Measurements from ENCODE around the gene LRRN3.

Gene LRRN3

DNA sequence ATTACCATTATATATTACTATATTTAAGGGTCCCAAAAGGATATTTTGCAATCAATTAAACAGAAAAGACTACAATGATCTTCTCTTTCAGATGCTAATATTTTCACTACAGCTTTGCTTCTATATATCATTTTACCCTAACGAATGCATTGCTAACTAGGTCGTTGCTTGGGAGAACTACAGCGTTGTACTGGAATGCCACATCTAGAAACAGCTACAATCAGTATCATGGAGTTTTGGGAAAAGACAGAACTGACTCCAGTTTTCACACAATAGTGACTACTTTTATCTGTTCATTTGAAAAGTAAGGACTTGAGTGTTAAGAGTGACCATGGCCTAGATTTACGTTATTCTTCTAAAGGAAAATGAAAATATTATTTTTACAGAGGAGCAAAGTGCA is 38.5 kb downstream of the LRRN3 start:
- Histone ChIP-seq H3K4me1 (ENCODE audit: control insufficient read depth, insufficient read depth, low read length) (peaks cover 8% of the 10 kb centered on the region), H3K36me3 (ENCODE audit: control insufficient read depth in 2 of 2, insufficient read depth in 1 of 2, low read length in 2 of 2) (no peaks in the 10 kb centered on the region), H3K27ac (ENCODE audit: extremely low read depth, low read depth, low read length) (no peak overlapping the region), H3K9me3 (ENCODE audit: control insufficient read depth, insufficient read depth, low read depth, low read length) (no peaks in the 10 kb centered on the region), H3K4me3 (ENCODE audit: low read depth, low read length) (no peak overlapping the region)
- no peak for TF ChIP-seq ZNF350 (tag by site-specific recombination; IDR thresholded peaks at IDR 0.05)
- TF ChIP-seq ZNF792 (tag by site-specific recombination; IDR thresholded peaks at IDR 0.05), result no peak
- no peak for TF ChIP-seq ZNF416 (tag by site-specific recombination; IDR thresholded peaks at IDR 0.05)
- no peak for TF ChIP-seq ZNF473 (tag by site-specific recombination; IDR thresholded peaks at IDR 0.05)
- no peak for TF ChIP-seq ZNF529 (tag by site-specific recombination; IDR thresholded peaks at IDR 0.05; ENCODE audit: insufficient replicate concordance)
- TF ChIP-seq, protein P1, sequence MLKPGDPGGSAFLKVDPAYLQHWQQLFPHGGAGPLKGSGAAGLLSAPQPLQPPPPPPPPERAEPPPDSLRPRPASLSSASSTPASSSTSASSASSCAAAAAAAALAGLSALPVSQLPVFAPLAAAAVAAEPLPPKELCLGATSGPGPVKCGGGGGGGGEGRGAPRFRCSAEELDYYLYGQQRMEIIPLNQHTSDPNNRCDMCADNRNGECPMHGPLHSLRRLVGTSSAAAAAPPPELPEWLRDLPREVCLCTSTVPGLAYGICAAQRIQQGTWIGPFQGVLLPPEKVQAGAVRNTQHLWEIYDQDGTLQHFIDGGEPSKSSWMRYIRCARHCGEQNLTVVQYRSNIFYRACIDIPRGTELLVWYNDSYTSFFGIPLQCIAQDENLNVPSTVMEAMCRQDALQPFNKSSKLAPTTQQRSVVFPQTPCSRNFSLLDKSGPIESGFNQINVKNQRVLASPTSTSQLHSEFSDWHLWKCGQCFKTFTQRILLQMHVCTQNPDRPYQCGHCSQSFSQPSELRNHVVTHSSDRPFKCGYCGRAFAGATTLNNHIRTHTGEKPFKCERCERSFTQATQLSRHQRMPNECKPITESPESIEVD (tag by site-specific recombination; IDR thresholded peaks at IDR 0.05), result no peak
- TF ChIP-seq, protein P2, sequence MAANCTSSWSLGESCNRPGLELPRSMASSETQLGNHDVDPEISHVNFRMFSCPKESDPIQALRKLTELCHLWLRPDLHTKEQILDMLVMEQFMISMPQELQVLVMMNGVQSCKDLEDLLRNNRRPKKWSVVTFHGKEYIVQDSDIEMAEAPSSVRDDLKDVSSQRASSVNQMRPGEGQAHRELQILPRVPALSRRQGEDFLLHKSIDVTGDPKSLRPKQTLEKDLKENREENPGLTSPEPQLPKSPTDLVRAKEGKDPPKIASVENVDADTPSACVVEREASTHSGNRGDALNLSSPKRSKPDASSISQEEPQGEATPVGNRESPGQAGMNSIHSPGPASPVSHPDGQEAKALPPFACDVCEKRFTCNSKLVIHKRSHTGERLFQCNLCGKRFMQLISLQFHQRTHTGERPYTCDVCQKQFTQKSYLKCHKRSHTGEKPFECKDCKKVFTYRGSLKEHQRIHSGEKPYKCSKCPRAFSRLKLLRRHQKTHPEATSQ (tag by site-specific recombination; IDR thresholded peaks at IDR 0.05), result no peak
- TF ChIP-seq ZNF626 (tag by site-specific recombination; IDR thresholded peaks at IDR 0.05), result no peak
- TF ChIP-seq, protein P3, sequence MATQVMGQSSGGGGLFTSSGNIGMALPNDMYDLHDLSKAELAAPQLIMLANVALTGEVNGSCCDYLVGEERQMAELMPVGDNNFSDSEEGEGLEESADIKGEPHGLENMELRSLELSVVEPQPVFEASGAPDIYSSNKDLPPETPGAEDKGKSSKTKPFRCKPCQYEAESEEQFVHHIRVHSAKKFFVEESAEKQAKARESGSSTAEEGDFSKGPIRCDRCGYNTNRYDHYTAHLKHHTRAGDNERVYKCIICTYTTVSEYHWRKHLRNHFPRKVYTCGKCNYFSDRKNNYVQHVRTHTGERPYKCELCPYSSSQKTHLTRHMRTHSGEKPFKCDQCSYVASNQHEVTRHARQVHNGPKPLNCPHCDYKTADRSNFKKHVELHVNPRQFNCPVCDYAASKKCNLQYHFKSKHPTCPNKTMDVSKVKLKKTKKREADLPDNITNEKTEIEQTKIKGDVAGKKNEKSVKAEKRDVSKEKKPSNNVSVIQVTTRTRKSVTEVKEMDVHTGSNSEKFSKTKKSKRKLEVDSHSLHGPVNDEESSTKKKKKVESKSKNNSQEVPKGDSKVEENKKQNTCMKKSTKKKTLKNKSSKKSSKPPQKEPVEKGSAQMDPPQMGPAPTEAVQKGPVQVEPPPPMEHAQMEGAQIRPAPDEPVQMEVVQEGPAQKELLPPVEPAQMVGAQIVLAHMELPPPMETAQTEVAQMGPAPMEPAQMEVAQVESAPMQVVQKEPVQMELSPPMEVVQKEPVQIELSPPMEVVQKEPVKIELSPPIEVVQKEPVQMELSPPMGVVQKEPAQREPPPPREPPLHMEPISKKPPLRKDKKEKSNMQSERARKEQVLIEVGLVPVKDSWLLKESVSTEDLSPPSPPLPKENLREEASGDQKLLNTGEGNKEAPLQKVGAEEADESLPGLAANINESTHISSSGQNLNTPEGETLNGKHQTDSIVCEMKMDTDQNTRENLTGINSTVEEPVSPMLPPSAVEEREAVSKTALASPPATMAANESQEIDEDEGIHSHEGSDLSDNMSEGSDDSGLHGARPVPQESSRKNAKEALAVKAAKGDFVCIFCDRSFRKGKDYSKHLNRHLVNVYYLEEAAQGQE (tag by site-specific recombination; IDR thresholded peaks at IDR 0.05), result no peak
- no peak for TF ChIP-seq ZEB2 (tag by site-specific recombination; IDR thresholded peaks at IDR 0.05)
- CTCF ChIA-PET, result interaction anchor here (0.5 kb wide), 1 partner anchor 129 kb away, joined by 3 read pairs; no protein-coding TSS in a partner anchor
- POLR2A ChIA-PET, result no interaction called here

DNA sequence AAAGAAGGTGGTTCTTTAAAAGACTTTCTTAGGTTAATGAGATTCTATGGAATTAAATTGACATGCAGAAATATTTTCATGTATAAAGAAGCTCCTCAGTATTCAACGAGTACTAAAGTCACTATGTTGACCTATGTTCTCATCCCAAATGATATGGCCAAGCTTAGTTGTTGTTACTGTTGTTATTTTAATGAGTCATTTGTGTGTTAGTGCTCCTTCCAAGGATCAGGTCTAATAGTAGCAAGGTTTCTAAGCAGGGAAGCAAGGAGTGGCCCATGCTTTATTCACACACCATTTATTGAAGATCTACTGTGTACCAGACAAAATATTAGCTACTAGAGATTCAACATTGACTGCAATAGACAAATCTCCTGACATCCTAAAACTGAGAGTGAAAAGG is 41.9 kb downstream of the LRRN3 start:
- ChIA-PET CTCF (no interaction called here), POLR2A (no interaction called here)
- Histone ChIP-seq H3K36me3 (ENCODE audit: control insufficient read depth in 2 of 2, insufficient read depth in 1 of 2, low read length in 2 of 2) (no peaks in the 10 kb centered on the region), H3K4me1 (ENCODE audit: control insufficient read depth, insufficient read depth, low read length) (peaks cover 8% of the 10 kb centered on the region), H3K4me3 (ENCODE audit: low read depth, low read length) (no peak overlapping the region), H3K27ac (ENCODE audit: extremely low read depth, low read depth, low read length) (no peak overlapping the region), H3K9me3 (ENCODE audit: control insufficient read depth, insufficient read depth, low read depth, low read length) (no peaks in the 10 kb centered on the region)
- TF ChIP-seq ZSCAN16 (tag by site-specific recombination; IDR thresholded peaks at IDR 0.05) (no peak), ZNF184 (tag by site-specific recombination; IDR thresholded peaks at IDR 0.05) (0 out of 2 replicates have a peak, but pooled peaks have one; percentile 26), ZNF366 (tag by site-specific recombination; conservative IDR thresholded peaks at IDR 0.05) (0 out of 2 replicates have a peak, but pooled peaks have one; percentile 13), ZNF529 (tag by site-specific recombination; IDR thresholded peaks at IDR 0.05; ENCODE audit: insufficient replicate concordance) (no peak), ZNF555 (tag by site-specific recombination; conservative IDR thresholded peaks at IDR 0.05) (no peak), ZNF404 (tag by site-specific recombination; IDR thresholded peaks at IDR 0.05) (no peak), GLIS2 (tag by site-specific recombination; IDR thresholded peaks at IDR 0.05) (no peak), KLF8 (tag by site-specific recombination; IDR thresholded peaks at IDR 0.05) (0 out of 2 replicates have a peak, but pooled peaks have one; percentile 31), ZNF600 (tag by site-specific recombination; IDR thresholded peaks at IDR 0.05) (peak; percentile 58; the same call in 1 of the 2 replicates), ZNF660 (tag by site-specific recombination; IDR thresholded peaks at IDR 0.05) (0 out of 2 replicates have a peak, but pooled peaks have one; percentile 30), ZNF521 (tag by site-specific recombination; IDR thresholded peaks at IDR 0.05) (no peak)
- TF ChIP-seq, protein P4, sequence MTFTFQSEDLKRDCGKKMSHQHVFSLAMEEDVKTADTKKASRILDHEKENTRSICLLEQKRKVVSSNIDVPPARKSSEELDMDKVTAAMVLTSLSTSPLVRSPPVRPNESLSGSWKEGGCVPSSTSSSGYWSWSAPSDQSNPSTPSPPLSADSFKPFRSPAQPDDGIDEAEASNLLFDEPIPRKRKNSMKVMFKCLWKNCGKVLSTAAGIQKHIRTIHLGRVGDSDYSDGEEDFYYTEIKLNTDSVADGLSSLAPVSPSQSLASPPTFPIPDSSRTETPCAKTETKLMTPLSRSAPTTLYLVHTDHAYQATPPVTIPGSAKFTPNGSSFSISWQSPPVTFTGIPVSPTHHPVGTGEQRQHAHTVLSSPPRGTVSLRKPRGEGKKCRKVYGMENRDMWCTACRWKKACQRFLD (tag by site-specific recombination; IDR thresholded peaks at IDR 0.05), result no peak
- TF ChIP-seq, protein P5, sequence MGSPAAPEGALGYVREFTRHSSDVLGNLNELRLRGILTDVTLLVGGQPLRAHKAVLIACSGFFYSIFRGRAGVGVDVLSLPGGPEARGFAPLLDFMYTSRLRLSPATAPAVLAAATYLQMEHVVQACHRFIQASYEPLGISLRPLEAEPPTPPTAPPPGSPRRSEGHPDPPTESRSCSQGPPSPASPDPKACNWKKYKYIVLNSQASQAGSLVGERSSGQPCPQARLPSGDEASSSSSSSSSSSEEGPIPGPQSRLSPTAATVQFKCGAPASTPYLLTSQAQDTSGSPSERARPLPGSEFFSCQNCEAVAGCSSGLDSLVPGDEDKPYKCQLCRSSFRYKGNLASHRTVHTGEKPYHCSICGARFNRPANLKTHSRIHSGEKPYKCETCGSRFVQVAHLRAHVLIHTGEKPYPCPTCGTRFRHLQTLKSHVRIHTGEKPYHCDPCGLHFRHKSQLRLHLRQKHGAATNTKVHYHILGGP (tag by site-specific recombination; IDR thresholded peaks at IDR 0.05), result 0 out of 2 replicates have a peak, but pooled peaks have one; percentile 68
- TF ChIP-seq, protein P6, sequence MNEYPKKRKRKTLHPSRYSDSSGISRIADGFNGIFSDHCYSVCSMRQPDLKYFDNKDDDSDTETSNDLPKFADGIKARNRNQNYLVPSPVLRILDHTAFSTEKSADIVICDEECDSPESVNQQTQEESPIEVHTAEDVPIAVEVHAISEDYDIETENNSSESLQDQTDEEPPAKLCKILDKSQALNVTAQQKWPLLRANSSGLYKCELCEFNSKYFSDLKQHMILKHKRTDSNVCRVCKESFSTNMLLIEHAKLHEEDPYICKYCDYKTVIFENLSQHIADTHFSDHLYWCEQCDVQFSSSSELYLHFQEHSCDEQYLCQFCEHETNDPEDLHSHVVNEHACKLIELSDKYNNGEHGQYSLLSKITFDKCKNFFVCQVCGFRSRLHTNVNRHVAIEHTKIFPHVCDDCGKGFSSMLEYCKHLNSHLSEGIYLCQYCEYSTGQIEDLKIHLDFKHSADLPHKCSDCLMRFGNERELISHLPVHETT (tag by site-specific recombination; IDR thresholded peaks at IDR 0.05), result peak; percentile 32; the same call in 1 of the 2 replicates
